ENCODE results near the gene FHIP2A. TPM values are rescaled to one million over a fixed set of nuclear protein-coding genes. Genes with fewer than 3 reads are reported as not detected.

FHIP2A gene
- total RNA-seq, 1 donor from 2014 or later: 31.7 TPM

- Mint-ChIP-seq H3K36me3 (ENCODE audit: unreplicated experiment) (peaks cover 11% of the 10 kb centered on the region), H3K4me3 (ENCODE audit: unreplicated experiment) (no peak overlapping the region), H3K4me1 (ENCODE audit: low read depth, unreplicated experiment) (no peaks in the 10 kb centered on the region), H3K9me3 (ENCODE audit: unreplicated experiment) (no peaks in the 10 kb centered on the region), H3K27me3 (ENCODE audit: unreplicated experiment) (no peaks in the 10 kb centered on the region), H3K27ac (ENCODE audit: unreplicated experiment) (no peak overlapping the region)
- DNase-seq: no peak
- TF ChIP-seq CTCF (IDR thresholded peaks at IDR 0.05; ENCODE audit: partially characterized antibody, unreplicated experiment): no peak
Observed at GRCh38 chr10:114850126-114850525, 28.5 kb downstream of the FHIP2A start.

GRCh38 chr10:114851336-114851735, 29.8 kb downstream of the FHIP2A start:
- TF ChIP-seq CTCF (IDR thresholded peaks at IDR 0.05; ENCODE audit: partially characterized antibody, unreplicated experiment): no peak
- Mint-ChIP-seq H3K27ac (ENCODE audit: unreplicated experiment) (no peak overlapping the region), H3K36me3 (ENCODE audit: unreplicated experiment) (peaks cover 11% of the 10 kb centered on the region), H3K4me3 (ENCODE audit: unreplicated experiment) (no peak overlapping the region), H3K4me1 (ENCODE audit: low read depth, unreplicated experiment) (no peaks in the 10 kb centered on the region), H3K27me3 (ENCODE audit: unreplicated experiment) (no peaks in the 10 kb centered on the region), H3K9me3 (ENCODE audit: unreplicated experiment) (no peaks in the 10 kb centered on the region)
- no peak for DNase-seq

GRCh38 chr10:114852197-114852596, 30.6 kb downstream of the FHIP2A start:
- no peaks in the 10 kb centered on the region for H3K9me3 Mint-ChIP-seq (ENCODE audit: unreplicated experiment)
- no peaks in the 10 kb centered on the region for H3K27me3 Mint-ChIP-seq (ENCODE audit: unreplicated experiment)
- no peak for TF ChIP-seq CTCF (IDR thresholded peaks at IDR 0.05; ENCODE audit: partially characterized antibody, unreplicated experiment)
- peaks cover 11% of the 10 kb centered on the region for H3K36me3 Mint-ChIP-seq (ENCODE audit: unreplicated experiment)
- H3K27ac Mint-ChIP-seq (ENCODE audit: unreplicated experiment): no peak overlapping the region
- DNase-seq: no peak
- H3K4me1 Mint-ChIP-seq (ENCODE audit: low read depth, unreplicated experiment): no peaks in the 10 kb centered on the region
- H3K4me3 Mint-ChIP-seq (ENCODE audit: unreplicated experiment): no peak overlapping the region

GRCh38 chr10:114854906-114855305, 33.3 kb downstream of the FHIP2A start:
- peaks cover 1% of the 10 kb centered on the region for H3K36me3 Mint-ChIP-seq (ENCODE audit: unreplicated experiment)
- H3K9me3 Mint-ChIP-seq (ENCODE audit: unreplicated experiment): no peaks in the 10 kb centered on the region
- TF ChIP-seq CTCF (IDR thresholded peaks at IDR 0.05; ENCODE audit: partially characterized antibody, unreplicated experiment): no peak
- DNase-seq: no peak
- H3K27ac Mint-ChIP-seq (ENCODE audit: unreplicated experiment): no peak overlapping the region
- no peaks in the 10 kb centered on the region for H3K4me1 Mint-ChIP-seq (ENCODE audit: low read depth, unreplicated experiment)
- H3K27me3 Mint-ChIP-seq (ENCODE audit: unreplicated experiment): no peaks in the 10 kb centered on the region
- no peak overlapping the region for H3K4me3 Mint-ChIP-seq (ENCODE audit: unreplicated experiment)

GRCh38 chr10:114855776-114856543, 34.4 kb downstream of the FHIP2A start:
- H3K27me3 Mint-ChIP-seq (ENCODE audit: unreplicated experiment): no peaks in the 10 kb centered on the region
- no peak for DNase-seq
- no peak overlapping the region for H3K4me3 Mint-ChIP-seq (ENCODE audit: unreplicated experiment)
- H3K9me3 Mint-ChIP-seq (ENCODE audit: unreplicated experiment): no peaks in the 10 kb centered on the region
- H3K4me1 Mint-ChIP-seq (ENCODE audit: low read depth, unreplicated experiment): no peaks in the 10 kb centered on the region
- no peak for TF ChIP-seq CTCF (IDR thresholded peaks at IDR 0.05; ENCODE audit: partially characterized antibody, unreplicated experiment)
- no peak overlapping the region for H3K27ac Mint-ChIP-seq (ENCODE audit: unreplicated experiment)
- H3K36me3 Mint-ChIP-seq (ENCODE audit: unreplicated experiment): no peaks in the 10 kb centered on the region
